ENCODE data around the gene NKX6-1.

GRCh38 chr4:84545093-84545492 is 46.0 kb upstream of the NKX6-1 start:
- TF ChIP-seq CTCF (conservative IDR thresholded peaks at IDR 0.05) (no peak), EZH2 (IDR thresholded peaks at IDR 0.05; ENCODE audit: low read depth) (no peak)
